A673 (cell line): Measurements from ENCODE around the gene KIF26B.

Experiments used
- EZH2 ChIP-seq: fragments of 200-600 bp; sonication (generic); IDR thresholded peaks from 2 replicates; pipeline ENCODE4 v1.6.1; 2017; ENCODE audit warnings: borderline replicate concordance, low read depth, mild to moderate bottlenecking, mixed read lengths, antibody characterized with exemption, low read length; ENCODE audit not compliant: poor library complexity, severe bottlenecking
- TF ChIP-seq, protein P1 (sequence below): fragments of 300-800, 200-600 bp; sonication (generic); conservative IDR thresholded peaks from 2 replicates; pipeline ENCODE4 v1.5.1; 2017; ENCODE audit warnings: low read depth, mild to moderate bottlenecking, antibody characterized with exemption, low read length, moderate library complexity, mixed read lengths

DNA sequence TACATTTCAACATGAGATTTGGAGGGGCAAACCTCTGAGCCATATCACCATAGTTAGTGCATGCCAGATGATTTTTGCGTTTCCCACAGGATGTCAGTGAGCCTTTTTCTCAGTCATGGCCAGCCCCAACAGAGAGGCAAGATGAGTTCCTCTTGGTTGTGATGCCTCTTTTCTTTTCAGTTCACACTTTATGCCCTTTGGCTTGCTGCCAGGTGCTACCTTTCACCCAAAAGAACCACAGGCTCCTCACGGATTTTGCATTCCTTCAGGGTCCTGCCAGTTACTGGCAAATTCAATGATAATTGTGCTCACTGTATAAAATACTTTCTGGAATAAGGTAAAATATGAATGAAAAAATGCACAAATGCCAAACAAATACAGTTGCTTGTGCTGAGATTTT is 411.3 kb downstream of the KIF26B start:
- TF ChIP-seq, protein P1, sequence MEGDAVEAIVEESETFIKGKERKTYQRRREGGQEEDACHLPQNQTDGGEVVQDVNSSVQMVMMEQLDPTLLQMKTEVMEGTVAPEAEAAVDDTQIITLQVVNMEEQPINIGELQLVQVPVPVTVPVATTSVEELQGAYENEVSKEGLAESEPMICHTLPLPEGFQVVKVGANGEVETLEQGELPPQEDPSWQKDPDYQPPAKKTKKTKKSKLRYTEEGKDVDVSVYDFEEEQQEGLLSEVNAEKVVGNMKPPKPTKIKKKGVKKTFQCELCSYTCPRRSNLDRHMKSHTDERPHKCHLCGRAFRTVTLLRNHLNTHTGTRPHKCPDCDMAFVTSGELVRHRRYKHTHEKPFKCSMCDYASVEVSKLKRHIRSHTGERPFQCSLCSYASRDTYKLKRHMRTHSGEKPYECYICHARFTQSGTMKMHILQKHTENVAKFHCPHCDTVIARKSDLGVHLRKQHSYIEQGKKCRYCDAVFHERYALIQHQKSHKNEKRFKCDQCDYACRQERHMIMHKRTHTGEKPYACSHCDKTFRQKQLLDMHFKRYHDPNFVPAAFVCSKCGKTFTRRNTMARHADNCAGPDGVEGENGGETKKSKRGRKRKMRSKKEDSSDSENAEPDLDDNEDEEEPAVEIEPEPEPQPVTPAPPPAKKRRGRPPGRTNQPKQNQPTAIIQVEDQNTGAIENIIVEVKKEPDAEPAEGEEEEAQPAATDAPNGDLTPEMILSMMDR, result no peak
- no peak for TF ChIP-seq EZH2
